BLaER1 (cell line): ENCODE data around the gene DGCR8.
"Not testable (repeated sequence)": the region's sequence is repeated elsewhere in the genome, so short reads cannot be mapped to it uniquely, and the experiment has no call there.

ENCODE experiments used
- H3K27ac ChIP-seq: shearing (Covaris generic); formaldehyde crosslinking; 2 replicates; pipeline ENCODE4 v1.8.1; 2022
- H3K27me3 ChIP-seq: shearing (Covaris generic); formaldehyde crosslinking; 2 replicates; pipeline ENCODE4 v1.8.1; 2022
- H3K36me3 ChIP-seq: shearing (Covaris generic); formaldehyde crosslinking; 2 replicates; pipeline ENCODE4 v1.8.1; 2022
- H3K4me1 ChIP-seq: shearing (Covaris generic); formaldehyde crosslinking; 2 replicates; pipeline ENCODE4 v1.8.1; 2022
- H3K4me2 ChIP-seq: shearing (Covaris generic); formaldehyde crosslinking; 2 replicates; pipeline ENCODE4 v1.8.1; 2022
- H3K4me3 ChIP-seq: shearing (Covaris generic); formaldehyde crosslinking; 2 replicates; pipeline ENCODE4 v1.8.1; 2022
- H3K9ac ChIP-seq: shearing (Covaris generic); formaldehyde crosslinking; 2 replicates; pipeline ENCODE4 v1.8.1; 2022
- H3K9me3 ChIP-seq: shearing (Covaris generic); formaldehyde crosslinking; 2 replicates; pipeline ENCODE4 v1.8.1; 2022
- H4K20me1 ChIP-seq: shearing (Covaris generic); formaldehyde crosslinking; 2 replicates; pipeline ENCODE4 v1.8.1; 2022
- Cebpa-rat ChIP-seq: shearing (Covaris generic); IDR thresholded peaks from 2 replicates; pipeline ENCODE4 v1.8.1; 2022

Gene DGCR8

DNA sequence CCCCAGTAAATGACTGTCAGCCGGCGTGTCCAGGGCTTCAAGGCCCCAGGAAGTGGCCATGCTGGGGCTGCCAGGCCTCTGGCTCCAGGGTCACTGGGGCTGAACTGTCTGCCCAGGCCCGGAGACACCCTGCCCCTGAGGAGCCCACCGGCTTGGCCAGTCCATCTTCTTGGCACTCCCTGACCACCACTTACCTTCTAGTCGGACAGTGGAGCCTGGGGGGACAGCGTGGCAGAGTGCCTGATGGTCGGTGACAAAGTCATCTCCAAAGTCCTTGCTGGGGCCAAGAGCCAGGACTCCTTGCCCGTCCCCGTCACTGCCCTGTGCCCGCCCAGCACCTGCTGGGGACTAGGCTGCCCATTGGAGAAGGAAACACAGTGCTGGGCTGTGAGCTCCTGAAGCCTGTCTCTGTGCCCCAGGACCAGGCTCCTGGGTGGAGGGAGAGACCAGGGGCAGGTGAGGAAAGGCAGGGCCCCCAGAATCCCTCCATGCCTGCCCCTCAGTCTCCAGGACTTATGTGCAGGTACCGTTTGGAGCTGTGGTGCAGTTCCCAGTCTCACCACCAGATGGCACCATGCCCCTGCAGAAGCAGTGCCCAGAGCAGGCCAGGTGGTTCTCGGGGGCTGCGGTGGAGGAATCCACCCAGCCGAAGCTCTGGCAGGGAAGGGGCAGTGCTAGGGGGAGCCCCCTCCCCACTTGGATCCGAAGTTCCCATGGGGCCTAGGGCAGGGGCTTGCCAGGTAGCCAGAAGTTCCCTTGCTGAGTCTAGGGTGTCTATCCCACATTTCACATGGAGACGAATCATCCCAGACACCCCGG lies 76.8 kb downstream of the DGCR8 start:
- Histone ChIP-seq H3K9ac (peak overlapping the region; percentile 85), H4K20me1 (no peaks in the 10 kb centered on the region), H3K27ac (peak overlapping the region; percentile 98), H3K4me2 (peak overlapping the region; percentile 97), H3K4me3 (peak overlapping the region; percentile 67), H3K9me3 (no peaks in the 10 kb centered on the region), H3K27me3 (no peaks in the 10 kb centered on the region), H3K4me1 (peaks cover 98% of the 10 kb centered on the region), H3K36me3 (no peaks in the 10 kb centered on the region)
- TF ChIP-seq Cebpa-rat, result no peak

DNA sequence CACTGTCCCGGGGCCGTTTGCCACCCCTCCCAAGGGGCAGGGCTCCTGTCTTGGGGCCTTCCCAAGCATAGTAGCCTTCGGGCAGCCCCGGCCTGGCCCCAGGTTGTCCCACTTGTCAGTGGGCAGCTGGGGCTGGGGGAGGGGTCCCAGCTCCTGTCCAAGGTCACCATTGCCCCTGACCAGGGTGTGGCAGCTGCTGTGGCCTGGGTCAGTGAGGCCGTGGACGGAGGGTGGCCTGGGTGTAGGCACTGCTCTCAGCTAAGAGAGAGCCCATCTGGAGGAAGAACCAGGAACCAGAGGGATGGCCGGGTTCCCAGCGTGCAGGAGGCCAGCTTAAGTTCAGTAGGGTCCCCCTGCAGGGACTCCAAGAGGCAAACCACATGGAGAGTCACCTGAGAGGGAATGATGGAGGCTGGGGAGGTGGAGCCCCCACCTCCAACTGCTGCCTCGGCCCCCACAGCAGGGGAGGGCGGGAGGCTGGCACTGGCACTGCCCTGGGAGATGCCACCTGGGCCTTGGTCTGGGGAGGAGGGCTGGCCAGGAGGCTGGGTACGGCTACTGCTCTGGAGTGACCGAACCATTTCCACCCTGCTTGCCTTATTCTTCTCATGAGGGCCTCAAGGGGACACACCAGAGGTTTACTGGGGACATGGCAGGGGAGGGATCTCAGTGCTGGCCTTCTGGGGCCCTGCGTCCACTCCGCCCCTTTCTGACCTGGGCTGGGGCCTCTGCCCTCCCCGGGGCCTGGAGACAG lies 77.6 kb downstream of the DGCR8 start:
- Histone ChIP-seq H3K4me2 (peak overlapping the region; percentile 97), H3K9ac (peak overlapping the region; percentile 85), H3K4me1 (peaks cover 94% of the 10 kb centered on the region), H4K20me1 (no peaks in the 10 kb centered on the region), H3K4me3 (peak overlapping the region; percentile 67), H3K36me3 (no peaks in the 10 kb centered on the region), H3K9me3 (no peaks in the 10 kb centered on the region), H3K27ac (peak overlapping the region; percentile 98), H3K27me3 (no peaks in the 10 kb centered on the region)
- TF ChIP-seq Cebpa-rat, result no peak

DNA sequence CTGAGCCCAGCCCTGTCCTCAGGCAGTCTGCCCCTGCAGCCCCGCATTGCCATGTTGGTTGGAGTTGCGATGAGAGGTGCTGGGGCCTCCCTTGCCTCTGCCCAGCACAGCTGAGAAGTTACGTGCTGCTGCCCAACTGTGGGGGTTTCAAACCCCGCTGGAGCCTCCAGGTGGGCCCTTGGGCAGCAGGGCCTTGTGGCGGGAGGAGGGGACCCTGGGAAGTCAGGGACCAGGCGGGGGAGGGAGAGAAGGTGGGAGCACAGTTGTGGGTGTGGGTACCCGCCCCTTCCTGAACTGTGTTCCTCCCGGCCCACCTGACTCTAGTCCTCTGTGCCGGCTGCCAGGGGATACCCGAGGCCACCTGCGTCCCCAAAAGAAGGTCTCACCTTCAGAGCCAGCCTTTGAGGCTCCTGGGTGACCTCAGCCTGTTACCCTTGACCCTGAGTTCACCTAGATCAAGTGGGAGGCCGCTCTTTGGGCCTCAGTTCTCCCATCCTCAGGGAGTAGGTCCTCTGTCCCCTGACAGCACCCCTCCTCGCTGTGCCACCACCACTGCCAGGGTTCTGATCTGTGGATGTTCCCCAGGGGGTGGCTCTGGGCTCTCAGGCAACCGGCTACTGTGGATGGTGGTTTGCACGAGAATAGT lies 78.5 kb downstream of the DGCR8 start:
- Histone ChIP-seq H3K36me3 (no peaks in the 10 kb centered on the region), H3K4me2 (peak overlapping the region; percentile 97), H3K27me3 (no peaks in the 10 kb centered on the region), H4K20me1 (no peaks in the 10 kb centered on the region), H3K4me1 (peaks cover 85% of the 10 kb centered on the region), H3K9me3 (no peaks in the 10 kb centered on the region), H3K4me3 (peak overlapping the region; percentile 67), H3K27ac (peak overlapping the region; percentile 98), H3K9ac (peak overlapping the region; percentile 85)
- TF ChIP-seq Cebpa-rat, result no peak

DNA sequence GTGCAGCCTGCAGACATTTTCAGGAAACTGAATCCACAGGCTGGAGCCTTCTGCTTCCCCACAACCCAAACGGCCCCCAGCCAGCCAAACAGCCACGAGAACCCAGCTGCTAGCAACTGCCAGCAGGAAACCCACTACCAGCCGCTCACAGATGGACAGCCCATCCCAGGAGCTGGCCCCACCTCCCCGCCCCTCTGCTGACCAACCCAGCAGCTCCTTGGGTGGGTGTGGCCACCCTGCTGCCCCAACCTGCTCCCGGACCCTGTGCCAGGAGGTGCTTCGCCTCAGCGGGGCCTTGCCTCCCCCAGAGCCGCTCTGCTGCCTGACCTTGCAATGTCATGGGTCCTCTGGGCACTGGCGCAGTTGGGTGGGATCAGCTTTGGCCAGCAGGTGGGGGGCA lies 79.0 kb downstream of the DGCR8 start:
- Histone ChIP-seq H3K9ac (peak overlapping the region; percentile 85), H4K20me1 (no peaks in the 10 kb centered on the region), H3K36me3 (no peaks in the 10 kb centered on the region), H3K27me3 (no peaks in the 10 kb centered on the region), H3K9me3 (no peaks in the 10 kb centered on the region), H3K4me3 (peak overlapping the region; percentile 67), H3K4me1 (peaks cover 79% of the 10 kb centered on the region), H3K4me2 (peak overlapping the region; percentile 97), H3K27ac (peak overlapping the region; percentile 98)
- no peak for TF ChIP-seq Cebpa-rat

DNA sequence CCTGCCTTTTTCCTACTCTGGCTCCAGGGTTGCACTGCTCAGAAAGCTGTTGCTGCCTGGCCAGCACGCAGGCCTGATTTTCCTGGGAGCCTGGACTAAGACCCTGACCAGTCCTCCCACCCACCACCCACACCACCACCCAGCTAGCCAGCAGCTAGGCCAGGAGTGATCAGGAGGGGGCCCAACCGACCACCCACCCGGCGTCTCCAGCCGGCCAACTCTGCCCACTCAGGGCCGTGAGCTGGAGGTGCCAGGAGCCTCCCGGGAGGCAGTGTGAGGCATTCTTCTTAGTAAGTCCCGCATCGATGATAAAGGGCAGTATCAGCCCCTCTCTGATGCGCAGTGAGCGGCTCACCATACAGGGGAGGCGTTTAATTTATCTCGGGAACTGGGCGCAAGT lies 79.5 kb downstream of the DGCR8 start:
- not testable (repeated sequence) for H3K27me3 ChIP-seq, H3K9me3 ChIP-seq, H3K36me3 ChIP-seq, H4K20me1 ChIP-seq
- Histone ChIP-seq H3K4me1 (peaks cover 75% of the 10 kb centered on the region), H3K4me2 (peak overlapping the region; percentile 97), H3K9ac (peak overlapping the region; percentile 85), H3K4me3 (peak overlapping the region; percentile 67), H3K27ac (peak overlapping the region; percentile 98)

DNA sequence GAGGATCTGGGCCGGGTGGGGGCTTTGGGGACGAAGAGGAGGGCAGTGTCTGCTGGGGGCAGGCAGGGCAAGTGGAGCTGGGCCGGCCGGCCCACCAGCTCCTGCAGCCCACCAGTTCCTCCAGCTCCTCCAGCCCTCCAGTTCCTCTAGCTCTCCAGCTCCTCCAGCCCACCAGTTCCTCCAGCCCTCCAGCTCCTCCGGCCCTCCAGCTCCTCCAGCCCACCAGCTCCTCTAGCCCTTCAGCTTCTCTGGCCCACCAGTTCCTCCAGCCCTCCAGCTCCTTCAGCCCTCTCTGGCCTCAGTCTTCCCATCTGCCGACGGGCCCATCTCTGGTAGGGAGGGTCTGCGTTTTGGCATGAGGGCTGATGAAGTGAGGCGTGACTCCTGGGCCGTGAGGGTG lies 80.0 kb downstream of the DGCR8 start:
- H3K27me3 ChIP-seq, result no peaks in the 10 kb centered on the region
- peaks cover 69% of the 10 kb centered on the region for H3K4me1 ChIP-seq
- peak overlapping the region; percentile 97 for H3K4me2 ChIP-seq
- H3K9ac ChIP-seq, result peak overlapping the region; percentile 85
- H3K9me3 ChIP-seq, result no peaks in the 10 kb centered on the region
- TF ChIP-seq Cebpa-rat, result no peak
- no peaks in the 10 kb centered on the region for H4K20me1 ChIP-seq
- H3K4me3 ChIP-seq, result peak overlapping the region; percentile 67
- H3K36me3 ChIP-seq, result no peaks in the 10 kb centered on the region
- peak overlapping the region; percentile 98 for H3K27ac ChIP-seq
